ENCODE data around the gene PDPR. TPM values are rescaled to one million over a fixed set of nuclear protein-coding genes. Genes with fewer than 3 reads are reported as not detected.
"Not testable (repeated sequence)": the region's sequence is repeated elsewhere in the genome, so short reads cannot be mapped to it uniquely, and the experiment has no call there.

Gene PDPR
- total RNA-seq, 3 donors from 2014 or later (not counting 1 experiment from before 2014, with no cell fraction given), result 50.0 to 73.9 (median 52.0) TPM

DNA sequence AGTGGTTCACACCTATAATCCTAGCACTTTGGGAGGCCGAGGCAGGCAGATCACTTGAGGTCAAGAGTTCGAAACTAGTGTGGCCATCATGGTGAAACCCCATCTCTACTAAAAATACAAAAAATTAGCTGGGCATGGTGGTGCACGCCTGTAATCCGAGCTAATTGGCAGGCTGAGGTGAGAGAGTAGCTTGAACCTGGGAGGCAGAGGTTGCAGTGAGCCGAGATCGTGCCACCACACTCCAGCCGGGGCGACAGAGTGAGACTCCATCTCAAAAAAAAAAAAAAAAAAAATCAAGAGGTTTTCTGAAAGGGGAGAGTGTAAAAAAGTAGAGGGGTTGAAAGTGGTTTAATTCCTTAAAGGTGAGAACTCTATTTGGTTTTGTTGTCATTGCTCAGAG is 21.7 kb downstream of the PDPR start:
- 87% methylated on average over 3 of the region's 8 CpGs for WGBS (ENCODE audit: insufficient coverage)
- intact Hi-C loops (cut with micrococcal nuclease); H3K9me3 Mint-ChIP-seq; H3K27me3 Mint-ChIP-seq (ENCODE audit: low read depth in 2 of 2); H3K4me1 ChIP-seq (ENCODE audit: control insufficient read depth, insufficient read depth, low read length); H3K9me3 ChIP-seq (ENCODE audit: control insufficient read depth, insufficient read depth, low read length); H3K4me1 Mint-ChIP-seq; DNase-seq; H3K27ac Mint-ChIP-seq; H3K4me3 ChIP-seq (ENCODE audit: low read length); H3K27me3 ChIP-seq (ENCODE audit: control insufficient read depth, insufficient read depth, low read length); H3K4me3 Mint-ChIP-seq; H3K27ac ChIP-seq (ENCODE audit: low read length); ATAC-seq: not testable (repeated sequence)
- H3K36me3 Mint-ChIP-seq, result peaks cover 27% of the 10 kb centered on the region
- H3K36me3 ChIP-seq (ENCODE audit: control insufficient read depth, insufficient read depth, low read length), result peaks cover 65% of the 10 kb centered on the region

DNA sequence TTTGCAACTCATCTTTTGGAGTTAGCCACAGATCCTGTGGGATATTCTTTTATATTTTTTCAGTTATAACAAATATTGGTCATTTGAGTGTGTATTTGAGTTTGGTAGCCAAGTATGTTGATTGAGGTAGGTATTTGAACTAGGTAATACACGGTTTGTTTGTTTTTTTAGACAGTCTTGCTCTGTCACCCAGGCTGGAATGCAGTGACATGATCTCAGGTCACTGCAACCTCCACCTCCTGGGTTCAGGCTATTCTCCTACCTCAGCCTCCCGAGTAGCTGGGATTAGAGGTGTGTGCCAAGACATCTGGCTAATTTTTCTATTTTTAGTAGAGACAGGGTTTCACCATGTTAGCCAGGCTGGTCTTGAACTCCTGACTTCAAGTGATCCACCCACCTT is 22.5 kb downstream of the PDPR start:
- H3K27me3 Mint-ChIP-seq (ENCODE audit: low read depth in 2 of 2); H3K4me3 ChIP-seq (ENCODE audit: low read length); H3K27me3 ChIP-seq (ENCODE audit: control insufficient read depth, insufficient read depth, low read length); H3K4me3 Mint-ChIP-seq; DNase-seq; H3K27ac ChIP-seq (ENCODE audit: low read length); H3K27ac Mint-ChIP-seq; intact Hi-C loops (cut with micrococcal nuclease); H3K9me3 Mint-ChIP-seq; H3K9me3 ChIP-seq (ENCODE audit: control insufficient read depth, insufficient read depth, low read length); H3K4me1 ChIP-seq (ENCODE audit: control insufficient read depth, insufficient read depth, low read length); ATAC-seq; H3K4me1 Mint-ChIP-seq: not testable (repeated sequence)
- WGBS (ENCODE audit: insufficient coverage), result 90% methylated on average over 2 of the region's 2 CpGs
- H3K36me3 ChIP-seq (ENCODE audit: control insufficient read depth, insufficient read depth, low read length), result peaks cover 69% of the 10 kb centered on the region
- peaks cover 24% of the 10 kb centered on the region for H3K36me3 Mint-ChIP-seq

DNA sequence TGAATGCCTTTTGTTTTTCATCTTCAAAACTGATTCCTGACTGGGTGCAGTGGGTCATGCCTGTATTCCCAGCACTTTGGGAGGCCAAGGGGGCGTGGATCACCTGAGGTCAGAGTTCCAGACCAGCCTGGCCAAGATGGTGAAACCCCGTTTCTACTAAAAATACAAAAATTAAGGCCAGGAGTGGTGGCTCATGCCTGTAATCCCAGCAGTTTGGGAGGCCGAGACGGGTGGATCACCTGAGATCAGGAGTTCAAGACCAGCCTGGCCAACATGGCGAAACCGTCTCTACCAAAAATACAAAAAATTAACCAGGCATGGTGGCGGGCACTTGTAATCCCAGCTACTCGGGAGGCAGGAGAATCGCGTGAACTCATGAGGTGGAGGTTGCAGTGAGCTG is 28.6 kb downstream of the PDPR start:
- ATAC-seq; H3K9me3 ChIP-seq (ENCODE audit: control insufficient read depth, insufficient read depth, low read length); H3K27ac Mint-ChIP-seq; intact Hi-C loops (cut with micrococcal nuclease); H3K27me3 ChIP-seq (ENCODE audit: control insufficient read depth, insufficient read depth, low read length); H3K27me3 Mint-ChIP-seq (ENCODE audit: low read depth in 2 of 2); H3K9me3 Mint-ChIP-seq; H3K4me3 ChIP-seq (ENCODE audit: low read length); H3K4me1 Mint-ChIP-seq; H3K27ac ChIP-seq (ENCODE audit: low read length); H3K4me1 ChIP-seq (ENCODE audit: control insufficient read depth, insufficient read depth, low read length); DNase-seq; H3K4me3 Mint-ChIP-seq: not testable (repeated sequence)
- H3K36me3 Mint-ChIP-seq, result peaks cover 23% of the 10 kb centered on the region
- WGBS (ENCODE audit: insufficient coverage), result 96% methylated on average over 4 of the region's 10 CpGs
- peaks cover 52% of the 10 kb centered on the region for H3K36me3 ChIP-seq (ENCODE audit: control insufficient read depth, insufficient read depth, low read length)

DNA sequence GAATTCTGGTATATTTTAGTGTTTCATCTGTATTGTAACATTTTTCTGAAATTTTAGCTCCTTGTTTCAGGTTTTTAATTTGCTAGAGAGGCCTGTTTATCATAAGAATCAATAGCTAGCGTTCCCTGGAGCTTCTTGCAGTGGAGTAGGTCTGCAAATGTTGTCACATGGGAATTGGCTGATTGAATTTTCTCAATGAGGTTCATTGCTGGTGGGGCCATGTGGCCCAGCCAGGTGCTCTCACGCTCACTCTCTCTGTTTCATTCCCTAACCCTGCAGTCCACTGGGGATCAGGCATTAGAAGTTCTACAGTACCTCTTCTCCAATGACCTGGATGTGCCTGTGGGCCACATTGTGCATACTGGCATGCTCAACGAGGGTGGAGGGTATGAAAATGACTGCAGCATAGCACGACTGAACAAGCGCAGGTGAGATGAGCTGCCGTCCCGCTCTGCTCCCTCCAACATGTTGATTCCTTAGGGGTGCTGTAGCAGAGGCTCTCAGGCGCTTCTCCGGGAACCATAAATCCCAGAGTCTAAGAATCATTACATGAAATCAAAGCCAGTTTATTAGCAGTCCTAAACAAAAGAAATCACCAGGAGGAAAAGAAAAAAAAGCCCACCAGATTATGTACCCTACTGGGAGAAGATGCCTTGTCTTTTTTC is 29.2 kb downstream of the PDPR start:
- H3K27ac Mint-ChIP-seq; H3K9me3 ChIP-seq (ENCODE audit: control insufficient read depth, insufficient read depth, low read length); intact Hi-C loops (cut with micrococcal nuclease); H3K4me3 ChIP-seq (ENCODE audit: low read length); ATAC-seq; H3K4me1 ChIP-seq (ENCODE audit: control insufficient read depth, insufficient read depth, low read length); H3K27me3 ChIP-seq (ENCODE audit: control insufficient read depth, insufficient read depth, low read length); H3K27me3 Mint-ChIP-seq (ENCODE audit: low read depth in 2 of 2); H3K9me3 Mint-ChIP-seq; H3K4me3 Mint-ChIP-seq; H3K4me1 Mint-ChIP-seq; DNase-seq; H3K27ac ChIP-seq (ENCODE audit: low read length): not testable (repeated sequence)
- 84% methylated on average over 8 of the region's 9 CpGs for WGBS (ENCODE audit: insufficient coverage)
- H3K36me3 Mint-ChIP-seq, result peaks cover 22% of the 10 kb centered on the region
- H3K36me3 ChIP-seq (ENCODE audit: control insufficient read depth, insufficient read depth, low read length), result peaks cover 56% of the 10 kb centered on the region

DNA sequence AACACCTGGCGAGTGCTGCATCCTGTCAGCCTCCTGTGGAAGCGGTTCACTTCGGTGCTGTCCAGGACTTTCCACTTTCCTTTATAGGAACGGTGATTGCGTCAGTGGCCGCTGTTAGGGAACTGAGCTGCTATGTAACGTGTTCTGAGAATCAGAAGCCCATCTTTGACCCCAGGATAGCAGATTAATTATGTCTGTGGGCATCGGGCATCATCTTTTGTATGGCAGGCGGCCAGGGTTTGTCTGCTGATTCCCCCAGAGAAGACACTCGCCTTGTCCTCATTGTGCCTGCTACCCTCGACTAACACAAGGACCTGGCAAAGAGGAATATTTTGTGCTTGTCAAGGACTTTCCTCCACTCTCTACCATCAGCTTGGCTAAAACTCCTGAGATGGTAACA is 33.7 kb downstream of the PDPR start:
- H3K36me3 ChIP-seq (ENCODE audit: control insufficient read depth, insufficient read depth, low read length), result peaks cover 63% of the 10 kb centered on the region
- peaks cover 31% of the 10 kb centered on the region for H3K36me3 Mint-ChIP-seq
- H3K4me3 ChIP-seq (ENCODE audit: low read length); H3K27me3 Mint-ChIP-seq (ENCODE audit: low read depth in 2 of 2); H3K27ac ChIP-seq (ENCODE audit: low read length); H3K4me3 Mint-ChIP-seq; ATAC-seq; H3K9me3 ChIP-seq (ENCODE audit: control insufficient read depth, insufficient read depth, low read length); DNase-seq; H3K27ac Mint-ChIP-seq; H3K9me3 Mint-ChIP-seq; H3K4me1 Mint-ChIP-seq; H3K4me1 ChIP-seq (ENCODE audit: control insufficient read depth, insufficient read depth, low read length); intact Hi-C loops (cut with micrococcal nuclease); H3K27me3 ChIP-seq (ENCODE audit: control insufficient read depth, insufficient read depth, low read length): not testable (repeated sequence)
- WGBS (ENCODE audit: insufficient coverage), result 84% methylated on average over 4 of the region's 11 CpGs

DNA sequence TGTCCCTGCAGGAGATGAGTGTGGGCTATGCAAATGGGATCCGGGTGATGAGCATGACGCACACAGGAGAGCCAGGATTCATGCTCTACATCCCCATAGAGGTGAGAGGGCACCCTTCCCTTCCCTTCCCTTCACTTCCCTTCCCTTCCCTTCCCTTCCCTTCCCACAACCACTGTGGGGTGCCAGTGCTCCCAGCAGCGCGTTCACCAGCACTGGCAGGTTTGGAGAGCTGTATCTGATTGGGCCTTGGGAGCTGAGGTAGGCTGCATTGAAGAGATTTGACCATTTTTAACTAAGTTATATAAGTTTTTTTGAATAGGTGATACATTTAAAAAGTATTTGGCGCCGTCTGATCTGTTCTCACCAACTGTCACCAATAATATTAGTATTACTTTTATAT is 34.3 kb downstream of the PDPR start:
- H3K27me3 Mint-ChIP-seq (ENCODE audit: low read depth in 2 of 2); H3K4me1 ChIP-seq (ENCODE audit: control insufficient read depth, insufficient read depth, low read length); ATAC-seq; H3K27ac ChIP-seq (ENCODE audit: low read length); DNase-seq; H3K27me3 ChIP-seq (ENCODE audit: control insufficient read depth, insufficient read depth, low read length); H3K27ac Mint-ChIP-seq; intact Hi-C loops (cut with micrococcal nuclease); H3K4me3 Mint-ChIP-seq; H3K9me3 Mint-ChIP-seq; H3K4me1 Mint-ChIP-seq; H3K4me3 ChIP-seq (ENCODE audit: low read length); H3K9me3 ChIP-seq (ENCODE audit: control insufficient read depth, insufficient read depth, low read length): not testable (repeated sequence)
- 97% methylated on average over 4 of the region's 6 CpGs for WGBS (ENCODE audit: insufficient coverage)
- H3K36me3 ChIP-seq (ENCODE audit: control insufficient read depth, insufficient read depth, low read length), result peaks cover 64% of the 10 kb centered on the region
- peaks cover 34% of the 10 kb centered on the region for H3K36me3 Mint-ChIP-seq

DNA sequence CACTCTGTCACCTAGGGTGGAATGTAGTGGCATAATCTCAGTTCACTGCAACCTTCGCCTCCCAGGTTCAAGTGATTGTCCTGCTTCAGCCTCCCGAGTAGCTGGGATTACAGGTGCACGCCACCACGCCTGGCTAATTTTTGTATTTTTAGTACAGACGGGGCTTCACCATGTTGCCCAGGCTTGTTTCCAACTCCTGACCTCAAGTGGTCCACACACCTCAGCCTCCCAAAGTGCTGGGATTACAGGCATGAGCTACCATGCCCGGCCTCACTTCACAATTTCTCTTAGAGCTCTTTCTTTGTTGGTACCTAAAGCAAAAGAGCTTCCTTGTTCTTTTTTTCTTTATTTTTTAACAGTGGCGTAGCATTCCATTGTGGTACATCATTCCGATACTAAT is 35.2 kb downstream of the PDPR start:
- H3K4me3 ChIP-seq (ENCODE audit: low read length); H3K27me3 Mint-ChIP-seq (ENCODE audit: low read depth in 2 of 2); H3K27me3 ChIP-seq (ENCODE audit: control insufficient read depth, insufficient read depth, low read length); H3K27ac ChIP-seq (ENCODE audit: low read length); DNase-seq; H3K4me1 ChIP-seq (ENCODE audit: control insufficient read depth, insufficient read depth, low read length); ATAC-seq; H3K4me3 Mint-ChIP-seq; H3K9me3 ChIP-seq (ENCODE audit: control insufficient read depth, insufficient read depth, low read length); H3K4me1 Mint-ChIP-seq; H3K9me3 Mint-ChIP-seq; H3K27ac Mint-ChIP-seq; intact Hi-C loops (cut with micrococcal nuclease): not testable (repeated sequence)
- H3K36me3 ChIP-seq (ENCODE audit: control insufficient read depth, insufficient read depth, low read length), result peaks cover 66% of the 10 kb centered on the region
- H3K36me3 Mint-ChIP-seq, result peaks cover 32% of the 10 kb centered on the region
- 97% methylated on average over 8 of the region's 8 CpGs for WGBS (ENCODE audit: insufficient coverage)
